GM18951 (cell line): ENCODE data around the gene OR6K2.

ENCODE experiments used
- POLR2A ChIP-seq: IDR thresholded peaks from 4 replicates; pipeline ENCODE4 v1.6.1; 2011; ENCODE audit warnings: mild to moderate bottlenecking; ENCODE audit not compliant: insufficient read length, insufficient read depth; ENCODE audit errors: extremely low read depth
- in situ Hi-C: fragments of 300-500 bp; cut with MboI; formaldehyde crosslinking; loops from one replicate; pipeline ENCODE4 v1.12.0; 2022; ENCODE audit warnings: low sequenced_read_pairs, mixed read lengths, inconsistent platforms; ENCODE audit not compliant: unreplicated experiment

OR6K2 gene

GRCh38 chr1:158654571-158654970 is 45.9 kb downstream of the OR6K2 start:
- TF ChIP-seq POLR2A, result no peak
- in situ Hi-C loops, result no loop called here

GRCh38 chr1:158654086-158654485 is 46.4 kb downstream of the OR6K2 start:
- TF ChIP-seq POLR2A, result no peak
- in situ Hi-C loops, result no loop called here

- in situ Hi-C loops, result no loop called here
- no peak for TF ChIP-seq POLR2A
Observed at GRCh38 chr1:158652721-158653334, 47.6 kb downstream of the OR6K2 start.
